8988T (cell line): ENCODE measurements around the gene CRACR2A.

Experiments
- DNase-seq: peaks from one replicate; pipeline ENCODE4 v3.0.0; 2011

The CRACR2A gene

GRCh38 chr12:3592856-3593625, 159.9 kb downstream of the CRACR2A start:
- no peak for DNase-seq

DNA sequence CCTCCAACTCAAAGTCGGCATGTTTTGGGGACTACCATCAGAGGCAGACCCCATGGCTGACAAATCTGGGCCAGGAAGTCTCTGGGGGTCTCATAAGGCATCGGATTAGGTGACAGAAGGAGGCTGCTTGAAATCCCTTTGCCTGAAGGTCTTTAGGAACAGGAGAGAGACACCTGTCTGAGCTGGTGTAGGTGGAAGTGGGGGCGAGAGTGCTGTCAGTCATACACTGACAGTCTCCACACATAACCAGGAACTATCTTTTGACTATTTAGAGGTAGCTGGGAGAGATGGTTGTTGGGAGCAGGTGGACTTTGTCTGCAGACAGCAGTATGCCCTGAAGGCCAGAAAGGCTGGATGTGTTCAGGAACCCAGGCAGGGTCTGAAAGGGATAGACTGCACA, 163.2 kb downstream of the CRACR2A start:
- no peak for DNase-seq

- DNase-seq: no peak
These were observed 165.4 kb downstream of the CRACR2A start for GRCh38 chr12:3587402-3588013.

GRCh38 chr12:3583656-3584334, 169.1 kb downstream of the CRACR2A start:
- DNase-seq: no peak

DNA sequence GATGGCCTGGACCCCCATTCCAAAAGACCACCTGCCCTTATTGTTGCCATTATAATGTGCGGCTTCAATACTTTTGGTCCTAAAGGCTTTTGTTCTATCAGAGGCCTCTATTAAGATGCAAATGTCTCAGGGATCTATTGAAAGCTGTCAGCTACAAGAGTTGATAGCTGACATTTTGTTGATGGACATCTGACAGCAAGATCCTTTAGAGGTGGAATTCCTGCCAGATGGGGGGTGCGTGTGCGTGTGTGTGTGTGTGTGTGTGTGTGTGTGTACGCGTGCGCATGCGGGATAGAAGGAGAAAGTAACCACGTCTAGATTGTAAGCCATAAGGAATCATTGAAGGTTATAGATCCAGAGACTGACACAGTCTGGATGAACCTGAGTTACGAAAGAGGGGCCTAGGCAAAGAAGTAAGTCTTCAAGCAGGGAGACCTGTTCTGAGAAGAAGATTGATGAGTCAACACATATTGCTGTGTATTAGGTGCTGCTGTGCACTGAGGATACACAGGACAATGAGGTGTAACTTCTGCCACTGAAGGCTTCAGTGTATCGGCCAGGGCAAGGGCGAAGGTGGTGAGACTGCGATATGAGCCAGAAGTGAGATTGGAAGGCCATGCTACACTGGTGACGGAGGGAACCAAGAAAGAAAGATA, 172.7 kb downstream of the CRACR2A start:
- DNase-seq: no peak

GRCh38 chr12:3579446-3580093, 173.3 kb downstream of the CRACR2A start:
- no peak for DNase-seq

GRCh38 chr12:3578557-3578956, 174.4 kb downstream of the CRACR2A start:
- no peak for DNase-seq

DNA sequence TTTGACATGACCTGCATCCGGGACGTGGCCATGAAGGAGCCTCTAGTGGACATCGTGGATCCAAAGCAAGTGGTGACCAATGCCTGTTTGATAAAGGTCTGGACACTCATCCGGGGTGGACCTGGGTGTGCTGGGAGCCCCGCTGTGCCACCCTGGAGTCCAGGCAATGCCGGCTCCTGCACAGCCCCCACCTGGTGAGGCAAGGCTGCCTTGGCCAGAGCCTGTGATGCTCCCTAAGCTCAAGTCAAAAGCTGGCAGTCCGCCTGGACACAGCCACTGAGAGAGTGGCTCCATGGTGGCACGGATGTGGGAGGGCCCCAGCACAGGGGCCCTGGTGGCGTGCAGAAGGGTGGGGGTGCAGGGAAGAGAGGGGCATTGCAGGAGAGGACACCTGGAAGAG, 176.0 kb downstream of the CRACR2A start:
- no peak for DNase-seq

GRCh38 chr12:3574986-3575385, 177.9 kb downstream of the CRACR2A start:
- no peak for DNase-seq

- no peak for DNase-seq
These were observed 180.3 kb downstream of the CRACR2A start for GRCh38 chr12:3572560-3572959.

DNA sequence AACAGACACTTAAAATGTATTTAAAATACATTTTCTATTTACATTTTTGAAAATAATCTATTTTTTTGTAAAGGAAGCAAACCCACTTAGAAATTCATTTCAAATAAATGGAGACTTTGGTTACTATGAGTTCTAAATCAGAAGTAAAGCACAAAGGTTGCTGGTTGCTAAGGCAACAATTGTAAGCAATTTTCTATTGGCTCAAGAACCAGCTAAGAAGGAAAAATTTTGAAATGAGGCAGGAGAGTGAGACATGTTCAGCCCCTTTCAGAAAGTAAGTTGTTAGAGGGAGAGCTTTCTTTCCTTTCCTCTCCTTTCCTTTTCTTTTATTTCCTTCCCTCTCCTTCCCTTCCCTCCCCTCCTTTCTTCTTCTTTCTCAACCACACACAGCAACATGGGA, 181.2 kb downstream of the CRACR2A start:
- no peak for DNase-seq

GRCh38 chr12:3571323-3571722, 181.6 kb downstream of the CRACR2A start:
- no peak for DNase-seq

GRCh38 chr12:3568695-3569094, 184.2 kb downstream of the CRACR2A start:
- no peak for DNase-seq

GRCh38 chr12:3565985-3566384, 186.9 kb downstream of the CRACR2A start:
- no peak for DNase-seq
